Lung (tissue), 12 donors: ENCODE measurements around the gene CPAMD8. TPM values are rescaled to one million over a fixed set of nuclear protein-coding genes. Genes with fewer than 3 reads are reported as not detected.

Experiments used
- ATAC-seq: fragments of 200-7000 bp; cut with Tn5 transposase; one replicate; pipeline ENCODE4 v1.9.1; 2020; ENCODE audit warnings: moderate number of reproducible peaks; ENCODE audit not compliant: insufficient read depth, low FRiP score
- DNase-seq, 3 donors: peaks; one replicate each; pipeline ENCODE4 v3.0.0-alpha.2; 2013 to 2017
- H3K27ac ChIP-seq, 2 donors: one replicate each; pipeline ENCODE4 v1.5.1; 2013; ENCODE audit warnings: mild to moderate bottlenecking in 2 of 2, moderate library complexity in 2 of 2, control low read depth in 1 of 2, inconsistent platforms in 1 of 2, low read depth in 1 of 2, low read length in 1 of 2
- H3K27me3 ChIP-seq, 3 donors: one replicate each; pipeline ENCODE4 v1.5.1; 2013; ENCODE audit warnings: low read length in 2 of 3; ENCODE audit not compliant: control insufficient read depth in 3 of 3, insufficient read depth in 3 of 3
- H3K36me3 ChIP-seq, 4 donors: one replicate each; pipeline ENCODE4 v1.5.1; 2013; ENCODE audit warnings: low read length in 4 of 4, mild to moderate bottlenecking in 1 of 4, moderate library complexity in 1 of 4; ENCODE audit not compliant: control insufficient read depth in 4 of 4, insufficient read depth in 4 of 4
- H3K4me1 ChIP-seq, 5 donors: one replicate each; pipeline ENCODE4 v1.5.1; 2013; ENCODE audit warnings: low read length in 5 of 5, mild to moderate bottlenecking in 2 of 5, moderate library complexity in 1 of 5; ENCODE audit not compliant: control insufficient read depth in 5 of 5, insufficient read depth in 5 of 5
- H3K4me3 ChIP-seq: one replicate; pipeline ENCODE4 v1.5.1; 2013; ENCODE audit warnings: mild to moderate bottlenecking, control low read depth, moderate library complexity
- H3K9ac ChIP-seq, 2 donors: one replicate each; pipeline ENCODE4 v1.5.1; 2013; ENCODE audit warnings: low read length in 2 of 2, control low read depth in 1 of 2; ENCODE audit not compliant: insufficient read depth in 1 of 2
- H3K9me3 ChIP-seq, 4 donors: one replicate each; pipeline ENCODE4 v1.5.1; 2013; ENCODE audit warnings: low read length in 3 of 4, mild to moderate bottlenecking in 1 of 4, moderate library complexity in 1 of 4; ENCODE audit not compliant: control insufficient read depth in 4 of 4, insufficient read depth in 3 of 4
- WGBS, 2 donors: extraction: QIAGEN DNeasy Blood & Tissue Kit; methylation state at CpG; one replicate each; pipeline ENCODE4 v1.1.7; 2013; 5-methylcytosine and 5-hydroxymethylcytosine counted together
- polyA plus RNA-seq, 2 donors: library from polyadenylated mRNA; stranded (reverse); fragments of 200-250 nt; gene quantifications; one replicate each; pipeline ENCODE4 v1.2.1, GENCODE V29; 2013
- total RNA-seq, 2 donors: library from RNA; depleted of rRNA in 1 of 2; stranded (reverse); fragments of >200 nt in 1 of 2; gene quantifications; one replicate each; pipeline ENCODE4 v1.2.1, GENCODE V29; 2014 to 2021
- TF ChIP-seq, protein P1 (sequence below): IDR thresholded peaks from 2 replicates; pipeline ENCODE4 v1.5.1; 2012; ENCODE audit warnings: mild to moderate bottlenecking; ENCODE audit errors: control extremely low read depth, extremely low read depth
- donor health status: control.
- donor health status: control.
- donor health status: Bipolar disorder and iron deficiency.
- donor health status: healthy.
- donor health status: DM: yes; HTN: yes; CAD: no.

CPAMD8 gene
- total and polyA plus RNA-seq, 4 donors: 9.6 to 143 (median 31.4) TPM

DNA sequence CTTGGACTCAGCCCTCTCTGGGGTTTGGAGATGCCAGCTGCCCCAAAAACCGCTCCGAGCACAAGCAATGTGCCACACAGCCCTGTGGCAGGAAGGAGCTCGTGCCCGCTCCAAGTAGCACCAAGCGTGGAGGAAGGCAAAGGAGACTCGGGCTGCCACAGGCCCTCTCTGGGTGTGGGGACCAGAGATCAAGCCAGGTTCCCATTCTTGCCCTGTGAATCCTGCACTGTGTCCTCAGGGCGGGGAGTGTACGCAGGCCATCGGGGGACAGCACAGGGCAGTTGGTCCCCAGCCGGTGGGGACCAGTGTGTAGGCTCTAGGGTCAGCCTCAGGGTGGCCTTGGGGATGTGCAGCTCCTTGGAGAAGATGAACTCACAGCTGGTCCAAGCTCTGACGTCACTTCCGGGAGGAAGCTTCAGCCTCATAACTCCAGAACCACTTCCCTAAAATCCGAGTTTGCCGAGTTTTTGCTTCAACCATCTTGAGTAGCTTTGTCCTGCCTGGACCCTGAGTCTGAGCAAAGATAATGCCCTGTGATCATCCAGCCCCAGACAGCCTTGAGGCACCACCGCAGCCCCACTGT, 9.3 kb upstream of the CPAMD8 start:
- no peaks in the 10 kb centered on the region for H3K27me3 ChIP-seq
- peaks cover 0 to 2% (median 0%) of the 10 kb centered on the region in 5 donors for H3K4me1 ChIP-seq
- 73 to 82% methylated on average over 15 of the region's 15 CpGs for WGBS, 2 donors
- H3K9ac ChIP-seq: no peak overlapping the region
- no peaks in the 10 kb centered on the region for H3K36me3 ChIP-seq
- H3K27ac ChIP-seq: no peak overlapping the region
- DNase-seq: peak; percentile 20 to 32 (median 26)
- TF ChIP-seq, protein P1, sequence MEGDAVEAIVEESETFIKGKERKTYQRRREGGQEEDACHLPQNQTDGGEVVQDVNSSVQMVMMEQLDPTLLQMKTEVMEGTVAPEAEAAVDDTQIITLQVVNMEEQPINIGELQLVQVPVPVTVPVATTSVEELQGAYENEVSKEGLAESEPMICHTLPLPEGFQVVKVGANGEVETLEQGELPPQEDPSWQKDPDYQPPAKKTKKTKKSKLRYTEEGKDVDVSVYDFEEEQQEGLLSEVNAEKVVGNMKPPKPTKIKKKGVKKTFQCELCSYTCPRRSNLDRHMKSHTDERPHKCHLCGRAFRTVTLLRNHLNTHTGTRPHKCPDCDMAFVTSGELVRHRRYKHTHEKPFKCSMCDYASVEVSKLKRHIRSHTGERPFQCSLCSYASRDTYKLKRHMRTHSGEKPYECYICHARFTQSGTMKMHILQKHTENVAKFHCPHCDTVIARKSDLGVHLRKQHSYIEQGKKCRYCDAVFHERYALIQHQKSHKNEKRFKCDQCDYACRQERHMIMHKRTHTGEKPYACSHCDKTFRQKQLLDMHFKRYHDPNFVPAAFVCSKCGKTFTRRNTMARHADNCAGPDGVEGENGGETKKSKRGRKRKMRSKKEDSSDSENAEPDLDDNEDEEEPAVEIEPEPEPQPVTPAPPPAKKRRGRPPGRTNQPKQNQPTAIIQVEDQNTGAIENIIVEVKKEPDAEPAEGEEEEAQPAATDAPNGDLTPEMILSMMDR: no peak
- H3K4me3 ChIP-seq: no peak overlapping the region
- no peak for ATAC-seq
- H3K9me3 ChIP-seq: no peaks in the 10 kb centered on the region

DNA sequence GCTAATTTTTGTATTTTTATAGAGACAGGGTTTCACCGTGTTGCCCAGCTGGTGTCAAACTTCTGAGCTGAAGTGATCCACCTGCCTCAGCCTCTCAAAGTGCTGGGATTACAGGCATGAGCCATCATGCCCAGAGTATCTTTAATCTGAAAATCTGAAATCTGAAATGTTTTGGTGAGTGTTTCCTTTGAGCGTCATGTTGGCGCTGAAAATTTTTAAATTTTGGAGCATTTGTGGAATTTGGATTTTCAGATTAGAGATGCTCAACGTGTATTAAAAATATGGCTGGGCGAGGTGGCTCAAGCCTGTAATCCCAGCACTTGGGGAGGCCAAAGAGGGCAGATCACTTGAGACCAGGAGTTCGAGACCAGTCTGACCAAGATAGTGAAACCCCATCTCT, 5.1 kb upstream of the CPAMD8 start:
- Histone ChIP-seq H3K27ac (no peak overlapping the region), H3K9ac (no peak overlapping the region), H3K4me1 (peaks cover 0 to 6% (median 0%) of the 10 kb centered on the region in 5 donors), H3K9me3 (peaks cover 0 to 2% (median 0%) of the 10 kb centered on the region in 4 donors), H3K27me3 (peaks cover 0 to 3% (median 0%) of the 10 kb centered on the region in 3 donors), H3K4me3 (no peak overlapping the region), H3K36me3 (no peaks in the 10 kb centered on the region)
- WGBS, 2 donors: 88 to 92% methylated on average over 6 of the region's 6 CpGs
- no peak for ATAC-seq
- TF ChIP-seq, protein P1: no peak
- no peak for DNase-seq

DNA sequence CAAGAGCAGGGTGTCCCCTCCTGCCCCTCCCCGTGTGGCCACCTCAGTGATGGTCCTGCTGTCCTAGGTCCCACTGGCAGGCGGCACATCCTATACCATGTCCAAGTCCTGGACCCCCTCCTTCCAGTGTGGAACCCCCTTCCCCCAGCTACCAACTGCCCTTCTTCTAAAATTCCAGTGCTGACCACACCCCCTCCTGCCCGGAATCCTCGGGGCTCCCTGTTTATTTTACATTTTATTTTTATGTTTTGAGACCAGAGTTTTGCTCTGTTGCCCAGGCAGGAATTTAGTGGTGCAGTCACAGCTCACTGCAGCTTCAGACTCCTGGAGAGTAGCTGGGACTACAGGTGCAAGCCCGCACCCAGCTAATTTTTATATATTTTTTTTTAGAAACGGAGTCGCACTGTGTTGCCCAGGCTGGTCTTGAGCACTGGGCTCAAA, 945 bp upstream of the CPAMD8 start:
- H3K9ac ChIP-seq: no peak overlapping the region
- H3K27me3 ChIP-seq: peaks cover 0 to 3% (median 0%) of the 10 kb centered on the region in 3 donors
- 58 to 59% methylated on average over 7 of the region's 7 CpGs for WGBS, 2 donors
- no peak for ATAC-seq
- H3K36me3 ChIP-seq: peaks cover 0 to 5% (median 0%) of the 10 kb centered on the region in 4 donors
- no peak overlapping the region for H3K4me3 ChIP-seq
- H3K27ac ChIP-seq: no peak overlapping the region
- TF ChIP-seq, protein P1: no peak
- H3K4me1 ChIP-seq: peaks cover 0 to 12% (median 4%) of the 10 kb centered on the region in 5 donors
- DNase-seq: peak in 2 of 3 donors; percentile 13 to 25
- peaks cover 0 to 15% (median 4%) of the 10 kb centered on the region in 4 donors for H3K9me3 ChIP-seq
